OCI-LY3 (cell line): ENCODE results near the gene PLS1.

Experiments
- EZH2phosphoT487 ChIP-seq: fragments of 200-600 bp; shearing (Covaris generic); IDR thresholded peaks from 2 replicates; pipeline ENCODE4 v1.6.1; 2018; ENCODE audit warnings: antibody characterized with exemption, mixed run types, low read depth
- TF ChIP-seq, protein P1 (sequence below): fragments of 200-600, 300-600 bp; sonication (generic); IDR thresholded peaks from 2 replicates; pipeline ENCODE4 v1.5.1; 2014; ENCODE audit warnings: antibody characterized with exemption, low read length, low read depth

DNA sequence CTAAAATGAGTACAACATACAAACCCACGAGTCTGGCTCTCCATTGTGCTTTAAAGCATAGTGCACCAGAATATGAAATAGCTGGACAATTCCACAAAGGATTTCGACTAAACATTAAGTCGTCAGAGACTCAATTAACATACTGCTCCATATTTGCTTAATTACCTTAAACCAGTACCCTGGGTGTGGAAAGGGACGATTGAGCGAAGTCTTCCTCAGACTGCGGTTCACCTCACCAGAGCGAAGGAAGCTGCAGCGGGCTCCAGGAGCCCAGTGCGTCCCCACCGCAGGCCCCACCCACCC is 127.4 kb downstream of the PLS1 start:
- TF ChIP-seq, protein P1, sequence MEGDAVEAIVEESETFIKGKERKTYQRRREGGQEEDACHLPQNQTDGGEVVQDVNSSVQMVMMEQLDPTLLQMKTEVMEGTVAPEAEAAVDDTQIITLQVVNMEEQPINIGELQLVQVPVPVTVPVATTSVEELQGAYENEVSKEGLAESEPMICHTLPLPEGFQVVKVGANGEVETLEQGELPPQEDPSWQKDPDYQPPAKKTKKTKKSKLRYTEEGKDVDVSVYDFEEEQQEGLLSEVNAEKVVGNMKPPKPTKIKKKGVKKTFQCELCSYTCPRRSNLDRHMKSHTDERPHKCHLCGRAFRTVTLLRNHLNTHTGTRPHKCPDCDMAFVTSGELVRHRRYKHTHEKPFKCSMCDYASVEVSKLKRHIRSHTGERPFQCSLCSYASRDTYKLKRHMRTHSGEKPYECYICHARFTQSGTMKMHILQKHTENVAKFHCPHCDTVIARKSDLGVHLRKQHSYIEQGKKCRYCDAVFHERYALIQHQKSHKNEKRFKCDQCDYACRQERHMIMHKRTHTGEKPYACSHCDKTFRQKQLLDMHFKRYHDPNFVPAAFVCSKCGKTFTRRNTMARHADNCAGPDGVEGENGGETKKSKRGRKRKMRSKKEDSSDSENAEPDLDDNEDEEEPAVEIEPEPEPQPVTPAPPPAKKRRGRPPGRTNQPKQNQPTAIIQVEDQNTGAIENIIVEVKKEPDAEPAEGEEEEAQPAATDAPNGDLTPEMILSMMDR, result no peak
- no peak for TF ChIP-seq EZH2phosphoT487
